ENCODE results near the gene CASKIN2.

Gene CASKIN2

GRCh38 chr17:75515496-75516254 is at the start of gene CASKIN2:
Gene CASKIN2 (minus strand): TSS chr17:75515537. CDS start chr17:75513804, 1,733 bp downstream.
- DNase-seq = peak; percentile 87 to 94

GRCh38 chr17:75565066-75565465 is 49.7 kb upstream of the CASKIN2 start:
- no peak for DNase-seq

- DNase-seq = no peak
Observed at GRCh38 chr17:75564195-75564594, 48.9 kb upstream of the CASKIN2 start.

GRCh38 chr17:75563063-75563758 is 47.9 kb upstream of the CASKIN2 start:
- DNase-seq = no peak

GRCh38 chr17:75561927-75562603 is 46.7 kb upstream of the CASKIN2 start:
- DNase-seq = no peak

- no peak for DNase-seq
Observed at GRCh38 chr17:75559958-75560533, 44.7 kb upstream of the CASKIN2 start.

GRCh38 chr17:75558666-75559530 is 43.6 kb upstream of the CASKIN2 start:
- DNase-seq = no peak

GRCh38 chr17:75557852-75558665 is 42.7 kb upstream of the CASKIN2 start:
- DNase-seq = no peak

GRCh38 chr17:75557075-75557851 is 41.9 kb upstream of the CASKIN2 start:
- peak; percentile 63 to 70 for DNase-seq

- no peak for DNase-seq
Observed at GRCh38 chr17:75555679-75556153, 40.4 kb upstream of the CASKIN2 start.

- no peak for DNase-seq
Observed at GRCh38 chr17:75553295-75554110, 38.2 kb upstream of the CASKIN2 start.

- no peak for DNase-seq
Observed at GRCh38 chr17:75552425-75553294, 37.3 kb upstream of the CASKIN2 start.

GRCh38 chr17:75551266-75551665 is 35.9 kb upstream of the CASKIN2 start:
- DNase-seq = no peak

GRCh38 chr17:75550139-75550465 is 34.8 kb upstream of the CASKIN2 start:
- DNase-seq = no peak

GRCh38 chr17:75549246-75550138 is 34.2 kb upstream of the CASKIN2 start:
- DNase-seq = no peak

GRCh38 chr17:75548813-75549212 is 33.5 kb upstream of the CASKIN2 start:
- DNase-seq = no peak

- DNase-seq = no peak
Observed at GRCh38 chr17:75547091-75547490, 31.8 kb upstream of the CASKIN2 start.

GRCh38 chr17:75546181-75546580 is 30.8 kb upstream of the CASKIN2 start:
- DNase-seq = no peak
